ENCODE results near the gene FAM187B.

The FAM187B gene

GRCh38 chr19:35228177-35228930, at the start of gene FAM187B:
TSS of gene FAM187B (minus strand) at chr19:35228739. CDS start at chr19:35228680, 59 bp downstream.
- no peak for DNase-seq (ENCODE audit: low read depth, low spot score)

GRCh38 chr19:35276706-35277281, 48.3 kb upstream of the FAM187B start:
- DNase-seq (ENCODE audit: low read depth, low spot score), result no peak

GRCh38 chr19:35274323-35274722, 45.8 kb upstream of the FAM187B start:
- DNase-seq (ENCODE audit: low read depth, low spot score), result no peak

DNA sequence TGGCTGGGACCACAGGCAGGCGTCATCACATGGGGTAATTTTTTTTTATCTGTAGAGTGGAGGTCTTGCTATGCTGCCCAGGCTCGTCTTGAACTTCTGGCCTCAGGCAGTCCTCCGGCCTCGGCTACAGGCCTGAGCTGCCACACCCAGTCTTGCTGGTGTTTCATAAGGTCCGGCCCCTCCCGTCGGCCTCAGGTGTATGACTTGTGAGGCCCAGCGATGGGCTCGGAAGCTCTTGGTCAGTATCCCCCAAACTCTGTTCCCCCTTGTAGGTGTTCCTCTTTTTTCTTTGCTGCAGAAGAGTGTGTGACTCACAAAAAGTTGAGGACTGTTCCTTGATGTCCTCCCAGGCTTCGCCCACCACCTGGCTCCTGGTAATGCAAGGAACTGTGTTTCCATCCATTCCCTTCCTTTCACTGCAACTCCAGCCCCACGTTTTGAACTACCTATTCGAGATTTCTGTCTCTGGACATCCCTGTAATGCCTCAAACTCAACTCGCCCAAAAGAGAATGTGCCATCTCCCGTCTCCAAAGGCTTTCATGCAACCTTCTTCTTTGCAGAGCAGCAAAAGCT, 45.2 kb upstream of the FAM187B start:
- no peak for DNase-seq (ENCODE audit: low read depth, low spot score)

DNA sequence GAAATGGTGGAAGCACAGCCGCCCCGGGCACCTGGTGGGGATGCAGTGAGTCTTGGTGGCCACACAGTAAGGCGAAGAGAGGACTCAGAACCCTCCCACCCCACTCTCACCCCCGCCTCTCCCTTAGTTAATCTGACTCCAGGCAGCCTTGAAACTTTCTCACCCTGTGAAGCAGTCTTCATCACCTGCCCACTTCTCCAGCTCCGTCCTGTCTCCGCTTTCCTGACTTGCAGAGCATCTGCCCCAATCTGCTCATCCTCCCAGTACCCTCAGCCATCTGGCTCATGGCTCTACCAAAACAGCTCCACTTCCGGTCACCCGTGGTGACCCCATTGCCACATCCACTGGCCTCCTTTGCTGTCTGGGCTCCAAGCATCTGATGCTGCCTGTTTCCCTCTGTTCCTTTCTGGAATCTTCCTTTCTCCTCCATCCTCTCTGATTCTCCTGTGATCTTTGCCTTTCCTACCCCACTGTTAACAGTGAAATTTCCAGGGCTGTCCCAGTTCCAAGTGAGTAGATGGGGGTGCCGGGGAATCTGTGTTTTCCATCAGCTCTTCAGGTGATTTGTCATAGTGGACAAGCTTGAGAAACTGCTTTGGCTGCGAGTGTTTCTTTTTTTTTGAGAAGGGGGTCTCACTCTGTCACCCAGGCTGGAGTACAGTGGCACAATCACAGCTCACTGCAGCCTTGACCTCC, 44.6 kb upstream of the FAM187B start:
- DNase-seq (ENCODE audit: low read depth, low spot score), result no peak

- DNase-seq (ENCODE audit: low read depth, low spot score), result no peak
Observed at GRCh38 chr19:35272122-35272719, 43.7 kb upstream of the FAM187B start.

DNA sequence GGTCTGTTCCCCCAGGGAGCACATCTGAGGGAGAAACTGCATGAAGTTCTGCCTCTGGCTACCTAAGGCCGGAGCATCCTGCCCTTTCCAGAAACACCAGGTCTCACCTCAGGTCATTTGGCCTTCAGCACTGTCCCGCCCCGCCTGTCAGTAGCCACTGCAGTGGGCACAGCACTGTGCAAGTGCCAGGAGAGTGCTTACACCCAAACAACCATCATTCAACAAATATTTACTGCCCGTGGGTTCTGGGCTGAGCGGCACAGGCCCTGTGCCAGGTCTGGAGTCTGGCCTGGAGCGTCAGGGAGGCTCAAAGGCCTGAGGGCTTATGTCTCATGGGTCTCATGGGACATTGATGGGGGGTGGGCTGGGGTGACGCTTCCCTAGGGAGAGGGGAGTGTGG, 43.0 kb upstream of the FAM187B start:
- no peak for DNase-seq (ENCODE audit: low read depth, low spot score)

- no peak for DNase-seq (ENCODE audit: low read depth, low spot score)
Observed at GRCh38 chr19:35270381-35270811, 41.9 kb upstream of the FAM187B start.

- peak; percentile 94 for DNase-seq (ENCODE audit: low read depth, low spot score)
Observed at GRCh38 chr19:35269438-35270117, 41.0 kb upstream of the FAM187B start.

- peak; percentile 54 for DNase-seq (ENCODE audit: low read depth, low spot score)
Observed at GRCh38 chr19:35268536-35269437, 40.2 kb upstream of the FAM187B start, which contains the start of gene USF2. TSS of gene USF2 (plus strand) at chr19:35268962. CDS start at chr19:35269102, 140 bp downstream.

- DNase-seq (ENCODE audit: low read depth, low spot score), result peak; percentile 53
Observed at GRCh38 chr19:35267818-35268535, 39.4 kb upstream of the FAM187B start.

DNA sequence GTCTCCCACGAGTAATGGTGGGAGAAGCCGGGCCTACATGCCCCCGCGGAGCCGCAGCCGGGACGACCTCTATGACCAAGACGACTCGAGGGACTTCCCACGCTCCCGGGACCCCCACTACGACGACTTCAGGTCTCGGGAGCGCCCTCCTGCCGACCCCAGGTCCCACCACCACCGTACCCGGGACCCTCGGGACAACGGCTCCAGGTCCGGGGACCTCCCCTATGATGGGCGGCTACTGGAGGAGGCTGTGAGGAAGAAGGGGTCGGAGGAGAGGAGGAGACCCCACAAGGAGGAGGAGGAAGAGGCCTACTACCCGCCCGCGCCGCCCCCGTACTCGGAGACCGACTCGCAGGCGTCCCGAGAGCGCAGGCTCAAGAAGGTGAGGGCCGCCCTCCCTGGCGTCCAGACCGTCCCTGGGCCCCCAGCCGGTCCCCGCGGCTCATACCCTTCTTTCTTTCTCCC, 38.8 kb upstream of the FAM187B start:
- DNase-seq (ENCODE audit: low read depth, low spot score), result no peak

- DNase-seq (ENCODE audit: low read depth, low spot score), result no peak
Observed at GRCh38 chr19:35266520-35267352, 38.2 kb upstream of the FAM187B start.

DNA sequence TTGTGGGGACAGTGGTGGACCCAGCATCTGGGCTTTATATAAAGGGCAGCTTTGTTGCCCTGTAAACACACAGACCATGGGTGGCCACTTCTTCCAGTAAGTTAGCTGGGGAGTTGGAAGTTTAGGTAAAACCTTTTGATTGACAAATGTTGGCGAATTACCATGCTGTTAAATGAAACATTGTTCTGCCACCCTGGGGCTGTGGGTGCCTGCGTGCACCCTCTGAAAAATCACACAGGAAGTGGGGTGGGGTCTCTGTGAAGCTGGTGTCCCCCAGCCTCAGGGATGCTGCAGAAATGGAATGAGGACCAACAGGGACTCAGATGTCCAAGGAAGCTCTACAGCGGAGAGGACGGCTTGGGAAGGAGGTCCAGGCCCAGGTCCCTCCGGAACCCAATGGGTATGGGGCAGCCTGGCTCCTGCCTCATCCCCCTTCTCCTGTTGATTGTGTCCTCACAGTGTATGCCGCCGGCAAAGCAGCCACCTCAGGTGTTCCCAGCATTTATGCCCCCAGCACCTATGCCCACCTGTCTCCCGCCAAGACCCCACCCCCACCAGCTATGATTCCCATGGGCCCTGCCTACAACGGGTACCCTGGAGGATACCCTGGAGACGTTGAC, 37.5 kb upstream of the FAM187B start:
- no peak for DNase-seq (ENCODE audit: low read depth, low spot score)

DNA sequence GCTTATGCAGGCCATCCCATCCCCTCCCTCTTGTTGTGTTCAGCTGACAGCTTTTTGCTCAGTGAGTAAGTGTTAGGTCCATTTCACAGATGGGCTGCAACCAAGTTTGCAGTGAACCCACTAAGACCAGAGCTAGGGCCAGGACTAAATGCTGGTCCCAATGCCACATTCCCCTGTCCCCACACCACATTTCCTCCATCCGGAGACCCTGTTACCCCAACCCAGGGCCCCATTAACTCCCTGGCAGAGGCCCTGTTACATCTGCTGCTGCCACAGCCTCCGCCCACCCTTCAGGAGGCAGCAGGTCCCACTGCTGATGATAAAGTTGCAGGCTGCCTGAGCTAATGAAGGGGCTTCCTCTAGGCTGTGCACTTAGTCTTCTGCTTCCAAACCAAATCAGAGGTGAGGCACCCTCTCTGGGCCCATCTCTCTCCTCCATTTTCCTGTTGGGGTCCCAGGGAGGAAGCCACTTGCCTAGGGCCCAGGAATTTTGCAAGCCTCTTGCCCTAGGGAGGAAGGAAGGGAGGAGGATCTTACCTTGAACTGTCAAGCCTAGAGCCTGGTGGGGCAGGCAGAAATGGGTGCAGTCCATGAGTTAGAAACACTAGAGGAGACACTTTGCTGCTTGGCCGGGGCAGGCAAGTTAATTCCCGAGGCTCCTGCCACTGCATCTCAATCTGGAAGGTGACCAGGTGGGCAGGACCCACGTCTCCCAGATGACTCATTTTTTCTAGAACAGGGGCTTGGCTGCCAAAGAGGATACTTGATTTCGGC, 36.8 kb upstream of the FAM187B start:
- no peak for DNase-seq (ENCODE audit: low read depth, low spot score)

DNA sequence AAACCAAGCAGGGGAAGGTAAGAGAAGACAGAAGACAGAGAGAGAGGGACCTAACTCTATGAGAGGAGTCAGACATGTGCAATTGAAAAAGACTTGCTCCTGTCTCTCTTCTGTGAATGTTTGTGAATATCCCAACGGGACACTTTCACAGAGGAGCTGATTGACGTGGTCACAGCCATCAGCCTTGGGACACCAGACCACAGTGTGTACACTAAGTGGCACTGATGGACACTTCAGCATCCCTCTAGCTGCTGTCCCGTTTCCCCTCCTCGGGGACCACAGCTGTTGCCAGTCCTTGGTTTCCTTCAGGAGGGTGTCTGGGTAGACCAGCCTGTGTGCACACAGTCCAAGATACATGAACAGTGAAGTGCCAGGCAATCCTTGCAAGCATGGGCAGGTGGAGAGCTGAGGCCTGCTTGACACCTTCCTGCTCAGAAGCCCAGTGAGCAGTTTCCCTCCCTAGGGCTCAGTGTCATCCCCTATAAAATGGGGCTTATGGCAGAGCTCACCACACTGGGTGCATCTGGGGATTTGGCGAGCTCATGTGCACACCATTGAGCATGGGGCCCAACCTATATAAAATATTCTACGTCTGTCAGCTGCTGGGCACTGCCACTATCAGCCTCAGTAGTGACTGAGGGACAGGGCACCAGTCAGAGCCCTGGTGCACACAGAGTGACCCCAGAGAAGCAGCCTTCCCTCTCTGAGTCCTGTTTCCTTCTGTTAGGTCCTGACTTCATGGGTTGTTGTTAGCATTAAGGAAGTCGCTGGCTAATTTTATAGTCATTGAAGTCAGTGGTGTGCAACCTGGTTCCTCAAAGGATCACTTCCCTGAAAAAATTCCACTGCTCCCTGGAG, 36.0 kb upstream of the FAM187B start:
- DNase-seq (ENCODE audit: low read depth, low spot score), result no peak
